Keratinocyte (primary cell): ENCODE results near the gene ACAA1. TPM values are rescaled to one million over a fixed set of nuclear protein-coding genes. Genes with fewer than 3 reads are reported as not detected.
A peak's percentile ranks its signal among the peaks of the same experiment; 100 is the strongest.

Experiments
- DNase-seq: peaks from one replicate; pipeline ENCODE4 v3.0.0-alpha.2; 2011; ENCODE audit warnings: low read depth, missing footprints, low spot score
- FAIRE-seq: peaks from 2 replicates; lab custom pipeline; 2011; peaks lifted over from hg19 to GRCh38; lab: Jason Lieb, UNC
- H2AFZ ChIP-seq: 2 replicates; pipeline ENCODE4 v1.6.0; 2012; ENCODE audit warnings: low read length, control low read depth, inconsistent platforms; ENCODE audit not compliant: control insufficient read depth
- H3K27ac ChIP-seq: 2 replicates; pipeline ENCODE4 v1.5.1; 2011; ENCODE audit warnings: low read length; ENCODE audit not compliant: control insufficient read depth, insufficient read depth
- H3K27me3 ChIP-seq: 3 replicates; pipeline ENCODE4 v1.6.0; 2011; ENCODE audit warnings: low read length; ENCODE audit not compliant: control insufficient read depth, insufficient read depth; ENCODE audit errors: extremely low read depth
- H3K36me3 ChIP-seq, 2 experiments: 2 replicates in 1 of 2; 3 replicates in 1 of 2; pipeline ENCODE4 v1.5.1; 2011; ENCODE audit warnings: low read length in 2 of 2, mild to moderate bottlenecking in 1 of 2; ENCODE audit not compliant: control insufficient read depth in 2 of 2, insufficient read depth in 2 of 2; ENCODE audit errors: extremely low read depth in 1 of 2
- H3K4me1 ChIP-seq: 3 replicates; pipeline ENCODE4 v1.5.1; 2011; ENCODE audit warnings: low read length; ENCODE audit not compliant: control insufficient read depth, insufficient read depth; ENCODE audit errors: extremely low read depth
- H3K4me2 ChIP-seq: 3 replicates; pipeline ENCODE4 v1.6.0; 2011; ENCODE audit warnings: low read depth, low read length; ENCODE audit not compliant: control insufficient read depth, insufficient read depth; ENCODE audit errors: extremely low read depth
- H3K4me3 ChIP-seq, 3 experiments: fragments of 200-600 bp in 1 of 3; sonication (generic) in 1 of 3; 2 replicates in 2 of 3; 3 replicates in 1 of 3; pipeline ENCODE4 v1.5.1; 2011 to 2016; ENCODE audit warnings: low read length in 3 of 3, mild to moderate bottlenecking in 3 of 3, control low read depth in 2 of 3, inconsistent platforms in 1 of 3, low read depth in 1 of 3, mixed read lengths in 1 of 3, mixed run types in 1 of 3, moderate library complexity in 1 of 3; ENCODE audit not compliant: control insufficient read depth in 2 of 3, insufficient read depth in 2 of 3; ENCODE audit errors: extremely low read depth in 1 of 3
- H3K79me2 ChIP-seq: 2 replicates; pipeline ENCODE4 v1.6.0; 2012; ENCODE audit warnings: low read length; ENCODE audit not compliant: control insufficient read depth, insufficient read depth
- H3K9ac ChIP-seq: 3 replicates; pipeline ENCODE4 v1.6.0; 2011; ENCODE audit warnings: low read length; ENCODE audit not compliant: control insufficient read depth, insufficient read depth; ENCODE audit errors: extremely low read depth
- H3K9me1 ChIP-seq: 3 replicates; pipeline ENCODE4 v1.6.0; 2011; ENCODE audit warnings: low read length; ENCODE audit not compliant: control insufficient read depth, insufficient read depth; ENCODE audit errors: extremely low read depth
- H3K9me3 ChIP-seq: 2 replicates; pipeline ENCODE4 v1.5.1; 2012; ENCODE audit warnings: low read depth, low read length; ENCODE audit not compliant: control insufficient read depth
- H4K20me1 ChIP-seq: 3 replicates; pipeline ENCODE4 v1.6.0; 2011; ENCODE audit warnings: low read length; ENCODE audit not compliant: control insufficient read depth, insufficient read depth; ENCODE audit errors: extremely low read depth
- EZH2 ChIP-seq: IDR thresholded peaks from one replicate; pipeline ENCODE4 v1.6.1; 2012; ENCODE audit warnings: inconsistent platforms, mild to moderate bottlenecking, low read length, moderate library complexity
- dilution Hi-C: fragments of 300-500 bp; cut with MboI; formaldehyde crosslinking; loops from one replicate; pipeline ENCODE4 v1.7.0; 2020; ENCODE audit warnings: low sequenced_read_pairs; ENCODE audit not compliant: extremely low pct_ligation_motif_present
- polyA plus RNA-seq, 5 experiments: library from polyadenylated mRNA; depleted of rRNA in 3 of 5; stranded (reverse) in 3 of 5; stranded (forward) in 1 of 5; unstranded in 1 of 5; fragments of >200 nt; gene quantifications; 1 replicate in 1 of 5; 2 replicates in 3 of 5; 3 replicates in 1 of 5; pipeline versions ENCODE4 v1.2.1 to v1.2.3, GENCODE V29; 2011 to 2012; ENCODE audit warnings: missing spikeins in 2 of 5, low read depth in 1 of 5, low replicate concordance in 1 of 5
- TF ChIP-seq, protein P1 (sequence below), 3 experiments: IDR thresholded peaks in 1 of 3; conservative IDR thresholded peaks in 1 of 3; optimal IDR thresholded peaks in 1 of 3; 2 replicates in 2 of 3; 3 replicates in 1 of 3; pipeline versions ENCODE3 to v1.5.1; 2011; ENCODE audit warnings: low read length in 3 of 3, mild to moderate bottlenecking in 3 of 3, moderate library complexity in 2 of 3, control low read depth in 1 of 3, inconsistent platforms in 1 of 3; ENCODE audit not compliant: insufficient read depth in 2 of 3; ENCODE audit errors: extremely low read depth in 1 of 3

ACAA1 gene
- polyA plus RNA-seq, 1 donor (not counting 4 experiments of a cell fraction or from before 2014, with no cell fraction given): 85.3 TPM

DNA sequence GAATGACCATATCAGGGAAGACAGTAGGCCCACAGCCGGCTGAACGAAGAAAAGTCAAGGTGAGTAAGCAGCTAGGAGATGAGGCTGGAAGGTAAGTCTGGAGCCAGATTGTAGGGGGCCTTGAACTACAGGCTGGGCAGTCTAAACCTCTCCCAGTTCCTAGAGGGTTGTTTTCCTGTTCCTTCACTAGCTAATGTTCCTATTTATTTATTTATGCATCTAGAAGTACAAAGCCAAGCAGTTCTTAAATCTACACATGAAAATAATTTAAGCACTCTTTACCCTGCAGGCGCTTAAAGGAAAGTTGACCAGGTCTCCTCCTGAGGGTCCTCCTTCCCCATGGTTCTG lies 3.7 kb downstream of the ACAA1 start:
- peak overlapping the region; percentile 20 for H3K4me2 ChIP-seq
- TF ChIP-seq EZH2: no peak
- TF ChIP-seq, protein P1, sequence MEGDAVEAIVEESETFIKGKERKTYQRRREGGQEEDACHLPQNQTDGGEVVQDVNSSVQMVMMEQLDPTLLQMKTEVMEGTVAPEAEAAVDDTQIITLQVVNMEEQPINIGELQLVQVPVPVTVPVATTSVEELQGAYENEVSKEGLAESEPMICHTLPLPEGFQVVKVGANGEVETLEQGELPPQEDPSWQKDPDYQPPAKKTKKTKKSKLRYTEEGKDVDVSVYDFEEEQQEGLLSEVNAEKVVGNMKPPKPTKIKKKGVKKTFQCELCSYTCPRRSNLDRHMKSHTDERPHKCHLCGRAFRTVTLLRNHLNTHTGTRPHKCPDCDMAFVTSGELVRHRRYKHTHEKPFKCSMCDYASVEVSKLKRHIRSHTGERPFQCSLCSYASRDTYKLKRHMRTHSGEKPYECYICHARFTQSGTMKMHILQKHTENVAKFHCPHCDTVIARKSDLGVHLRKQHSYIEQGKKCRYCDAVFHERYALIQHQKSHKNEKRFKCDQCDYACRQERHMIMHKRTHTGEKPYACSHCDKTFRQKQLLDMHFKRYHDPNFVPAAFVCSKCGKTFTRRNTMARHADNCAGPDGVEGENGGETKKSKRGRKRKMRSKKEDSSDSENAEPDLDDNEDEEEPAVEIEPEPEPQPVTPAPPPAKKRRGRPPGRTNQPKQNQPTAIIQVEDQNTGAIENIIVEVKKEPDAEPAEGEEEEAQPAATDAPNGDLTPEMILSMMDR (optimal IDR thresholded peaks at IDR 0.05 in 1 of 3, IDR thresholded peaks at IDR 0.05 in 1 of 3, conservative IDR thresholded peaks at IDR 0.05 in 1 of 3; ENCODE audit: extremely low read depth in 1 of 3, insufficient read depth in 2 of 3, low read length in 3 of 3): no peak
- no peaks in the 10 kb centered on the region for H3K27me3 ChIP-seq
- no peaks in the 10 kb centered on the region for H4K20me1 ChIP-seq
- H3K9me1 ChIP-seq: no peaks in the 10 kb centered on the region
- peaks cover 30% of the 10 kb centered on the region for H3K79me2 ChIP-seq
- no peaks in the 10 kb centered on the region for H3K9me3 ChIP-seq
- no peak for DNase-seq
- no peak for FAIRE-seq
- H3K36me3 ChIP-seq: peaks cover 27 to 44% of the 10 kb centered on the region in 2 experiments
- no peak overlapping the region for H3K9ac ChIP-seq
- H3K27ac ChIP-seq: no peak overlapping the region
- no peak overlapping the region for H3K4me3 ChIP-seq
- no peak overlapping the region for H2AFZ ChIP-seq
- dilution Hi-C loops: no loop called here
- peaks cover 23% of the 10 kb centered on the region for H3K4me1 ChIP-seq

DNA sequence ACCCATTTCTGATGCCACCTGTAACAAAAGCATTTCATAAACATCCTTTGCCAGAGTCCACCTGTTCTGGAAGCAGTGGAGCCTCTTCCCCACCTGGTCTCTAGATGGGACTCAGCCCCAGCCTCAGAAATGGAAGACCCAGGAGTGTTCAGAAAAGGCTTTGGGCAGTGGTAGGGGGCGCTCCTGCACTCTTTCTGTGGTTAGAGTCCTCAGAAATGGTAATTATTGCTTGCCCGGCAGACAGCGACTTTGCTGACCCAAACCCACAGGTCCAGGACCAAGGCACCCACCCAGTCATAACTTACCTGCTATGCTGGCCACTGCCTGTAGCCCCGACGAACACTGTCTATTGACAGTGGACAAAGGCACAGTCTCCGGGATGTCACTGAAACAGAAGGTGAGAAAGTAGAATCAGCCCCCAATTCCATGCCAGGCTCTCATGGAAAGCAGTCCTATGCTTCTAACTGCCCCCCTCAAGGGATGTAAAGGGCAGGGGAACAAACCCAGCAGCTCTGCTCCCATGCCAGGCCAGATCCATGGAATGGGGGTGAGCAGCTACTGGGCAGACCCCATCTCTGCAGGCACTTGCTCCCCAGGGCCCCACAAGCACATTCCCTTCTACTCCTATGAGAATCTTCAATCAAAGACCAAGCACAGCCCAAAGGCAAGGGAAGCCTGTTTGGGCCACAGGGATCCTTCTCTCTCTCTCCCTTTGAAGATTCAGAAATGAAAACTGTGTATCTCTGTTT lies 5.1 kb downstream of the ACAA1 start:
- H3K36me3 ChIP-seq: peaks cover 37 to 56% of the 10 kb centered on the region in 2 experiments

More for the DNA sequence above, 5.1 kb downstream of the ACAA1 start:
- no peaks in the 10 kb centered on the region for H4K20me1 ChIP-seq
- FAIRE-seq (no peak), DNase-seq (no peak)
- H3K79me2 ChIP-seq: peaks cover 26% of the 10 kb centered on the region
- no peak overlapping the region for H3K4me3 ChIP-seq
- H2AFZ ChIP-seq: no peak overlapping the region
- H3K9me3 ChIP-seq: no peaks in the 10 kb centered on the region
- H3K4me1 ChIP-seq: peaks cover 16% of the 10 kb centered on the region
- H3K27me3 ChIP-seq: no peaks in the 10 kb centered on the region
- H3K9me1 ChIP-seq: no peaks in the 10 kb centered on the region
- H3K4me2 ChIP-seq: no peak overlapping the region
- H3K9ac ChIP-seq: no peak overlapping the region
- H3K27ac ChIP-seq: no peak overlapping the region
- TF ChIP-seq, protein P1 (optimal IDR thresholded peaks at IDR 0.05 in 1 of 3, IDR thresholded peaks at IDR 0.05 in 1 of 3, conservative IDR thresholded peaks at IDR 0.05 in 1 of 3; ENCODE audit: extremely low read depth in 1 of 3, insufficient read depth in 2 of 3, low read length in 3 of 3): peak; percentile 35 to 46 (median 46)
- no peak for TF ChIP-seq EZH2
- dilution Hi-C loops: no loop called here
